HG03196 (cell line): ENCODE measurements around the gene YBEY.
"Not testable (repeated sequence)": the region's sequence is repeated elsewhere in the genome, so short reads cannot be mapped to it uniquely, and the experiment has no call there.

ENCODE experiments used
- ATAC-seq: cut with Tn5 transposase; IDR thresholded peaks from one replicate; pipeline ENCODE4 v1.9.1; 2021; ENCODE audit not compliant: unreplicated experiment

Gene YBEY

GRCh38 chr21:46299167-46299566 is 13.0 kb downstream of the YBEY start:
- no peak for ATAC-seq

- ATAC-seq = no peak
These were observed 15.6 kb downstream of the YBEY start for GRCh38 chr21:46301759-46302158.

- ATAC-seq = no peak
These were observed 18.3 kb downstream of the YBEY start for GRCh38 chr21:46304437-46304836.

GRCh38 chr21:46304955-46305354 is 18.8 kb downstream of the YBEY start:
- ATAC-seq = no peak

GRCh38 chr21:46307625-46308024 is 21.5 kb downstream of the YBEY start:
- ATAC-seq = no peak

- ATAC-seq = no peak
These were observed 22.3 kb downstream of the YBEY start for GRCh38 chr21:46308431-46308830.

GRCh38 chr21:46310260-46310659 is 24.1 kb downstream of the YBEY start:
- ATAC-seq = not testable (repeated sequence)

GRCh38 chr21:46311568-46311967 is 25.4 kb downstream of the YBEY start:
- ATAC-seq = no peak

- no peak for ATAC-seq
These were observed 26.8 kb downstream of the YBEY start for GRCh38 chr21:46312949-46313348.

GRCh38 chr21:46314441-46315020 is 28.4 kb downstream of the YBEY start:
- ATAC-seq = no peak

GRCh38 chr21:46316708-46317324 is 30.7 kb downstream of the YBEY start:
- no peak for ATAC-seq

GRCh38 chr21:46317710-46318463 is 31.7 kb downstream of the YBEY start:
- ATAC-seq = no peak

- no peak for ATAC-seq
These were observed 32.3 kb downstream of the YBEY start for GRCh38 chr21:46318464-46318845.

- no peak for ATAC-seq
These were observed 33.0 kb downstream of the YBEY start for GRCh38 chr21:46319186-46319585.

GRCh38 chr21:46320331-46320801 is 34.2 kb downstream of the YBEY start:
- ATAC-seq = no peak

- no peak for ATAC-seq
These were observed 36.4 kb downstream of the YBEY start for GRCh38 chr21:46322351-46323226.

- peak; percentile 10 for ATAC-seq
These were observed 37.1 kb downstream of the YBEY start for GRCh38 chr21:46323227-46323709.

- peak; percentile 75 for ATAC-seq
These were observed 37.7 kb downstream of the YBEY start, which contains the start of the genes C21orf58 and PCNT for GRCh38 chr21:46323710-46324389. Gene C21orf58, minus strand, starts transcription at chr21:46323870. Its CDS starts 1,132 bp downstream, at chr21:46322738. Gene PCNT, plus strand, starts transcription at chr21:46324156. Its CDS starts 73 bp downstream, at chr21:46324229.

- ATAC-seq = peak; percentile 47
These were observed 38.4 kb downstream of the YBEY start for GRCh38 chr21:46324390-46325072.
